Gastroesophageal sphincter (tissue), 3 donors: Measurements from ENCODE around the gene CFAP77.

Source experiments
- EP300 ChIP-seq: sonication (generic); formaldehyde crosslinking; IDR thresholded peaks from one replicate; pipeline ENCODE4 v1.6.1; 2017; ENCODE audit warnings: antibody characterized with exemption, mild to moderate bottlenecking
- POLR2A ChIP-seq, 2 donors: fragments of 450-650 bp; IDR thresholded peaks; one replicate each; pipeline ENCODE4 v1.6.1; 2017; ENCODE audit warnings: antibody characterized with exemption in 2 of 2, mild to moderate bottlenecking in 2 of 2, moderate library complexity in 1 of 2
- TF ChIP-seq, protein P1 (sequence below), 4 experiments: fragments of 200-600 bp in 2 of 4; fragments of 450-650 bp in 2 of 4; sonication (generic) in 1 of 4; IDR thresholded peaks; one replicate each; pipeline ENCODE4 v1.5.1; 2017 to 2019; ENCODE audit warnings: antibody characterized with exemption in 4 of 4, mild to moderate bottlenecking in 2 of 4, moderate library complexity in 2 of 4

DNA sequence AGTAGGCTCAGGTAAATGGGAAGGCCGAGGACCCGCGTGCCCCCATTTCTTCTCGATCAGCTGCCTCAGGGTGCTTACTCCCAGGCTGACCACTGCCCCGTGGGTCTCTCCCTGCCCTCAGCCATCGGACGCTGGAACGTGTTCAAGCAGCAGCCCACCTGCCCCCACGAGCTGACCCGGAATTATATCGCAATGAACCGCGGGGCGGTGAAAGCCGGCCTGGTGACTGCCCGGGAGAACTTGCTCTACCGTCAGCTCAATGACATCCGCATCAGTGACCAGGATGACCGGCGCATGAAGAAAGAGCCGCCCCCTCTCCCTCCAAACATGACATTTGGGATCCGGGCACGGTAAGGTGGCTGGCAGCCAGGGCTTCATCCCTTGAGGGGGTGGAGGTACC, 89.2 kb downstream of the CFAP77 start:
- TF ChIP-seq EP300 (no peak), POLR2A (IDR thresholded peaks at IDR 0.05) (no peak)
- TF ChIP-seq, protein P1, sequence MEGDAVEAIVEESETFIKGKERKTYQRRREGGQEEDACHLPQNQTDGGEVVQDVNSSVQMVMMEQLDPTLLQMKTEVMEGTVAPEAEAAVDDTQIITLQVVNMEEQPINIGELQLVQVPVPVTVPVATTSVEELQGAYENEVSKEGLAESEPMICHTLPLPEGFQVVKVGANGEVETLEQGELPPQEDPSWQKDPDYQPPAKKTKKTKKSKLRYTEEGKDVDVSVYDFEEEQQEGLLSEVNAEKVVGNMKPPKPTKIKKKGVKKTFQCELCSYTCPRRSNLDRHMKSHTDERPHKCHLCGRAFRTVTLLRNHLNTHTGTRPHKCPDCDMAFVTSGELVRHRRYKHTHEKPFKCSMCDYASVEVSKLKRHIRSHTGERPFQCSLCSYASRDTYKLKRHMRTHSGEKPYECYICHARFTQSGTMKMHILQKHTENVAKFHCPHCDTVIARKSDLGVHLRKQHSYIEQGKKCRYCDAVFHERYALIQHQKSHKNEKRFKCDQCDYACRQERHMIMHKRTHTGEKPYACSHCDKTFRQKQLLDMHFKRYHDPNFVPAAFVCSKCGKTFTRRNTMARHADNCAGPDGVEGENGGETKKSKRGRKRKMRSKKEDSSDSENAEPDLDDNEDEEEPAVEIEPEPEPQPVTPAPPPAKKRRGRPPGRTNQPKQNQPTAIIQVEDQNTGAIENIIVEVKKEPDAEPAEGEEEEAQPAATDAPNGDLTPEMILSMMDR (IDR thresholded peaks at IDR 0.05), result no peak
